Astrocyte of the cerebellum (primary cell): ENCODE measurements around the gene GRID1.

ENCODE experiments used
- DNase-seq: peaks from one replicate; pipeline ENCODE4 v3.0.0-alpha.2; 2011; ENCODE audit warnings: low read depth
- H3K4me3 ChIP-seq: 2 replicates; pipeline ENCODE4 v1.5.1; 2011; ENCODE audit warnings: mild to moderate bottlenecking, low read depth, low read length, moderate library complexity
- CTCF ChIP-seq: IDR thresholded peaks from 2 replicates; pipeline ENCODE4 v1.5.1; 2012; ENCODE audit warnings: low read length, low read depth, moderate library complexity, mild to moderate bottlenecking; ENCODE audit errors: missing control alignments
- in situ Hi-C: cut with HindIII; loops from 2 replicates; pipeline ENCODE4 v1.10.0; 2017; ENCODE audit warnings: low sequenced_read_pairs

Gene GRID1

GRCh38 chr10:85696893-85697292 is 669.7 kb downstream of the GRID1 start:
- TF ChIP-seq CTCF: no peak
- DNase-seq: no peak
- in situ Hi-C loops: no loop called here
- H3K4me3 ChIP-seq: no peak overlapping the region

- no peak for TF ChIP-seq CTCF
- in situ Hi-C loops: no loop called here
- DNase-seq: no peak
- H3K4me3 ChIP-seq: no peak overlapping the region
Measured at GRCh38 chr10:85682621-85683020, 684.0 kb downstream of the GRID1 start.

- DNase-seq: no peak
- no peak for TF ChIP-seq CTCF
- in situ Hi-C loops: no loop called here
- no peak overlapping the region for H3K4me3 ChIP-seq
Measured at GRCh38 chr10:85679710-85680109, 686.9 kb downstream of the GRID1 start.

GRCh38 chr10:85679061-85679460 is 687.5 kb downstream of the GRID1 start:
- no peak overlapping the region for H3K4me3 ChIP-seq
- in situ Hi-C loops: no loop called here
- no peak for DNase-seq
- TF ChIP-seq CTCF: no peak

GRCh38 chr10:85674851-85675250 is 691.7 kb downstream of the GRID1 start:
- in situ Hi-C loops: no loop called here
- no peak for TF ChIP-seq CTCF
- H3K4me3 ChIP-seq: no peak overlapping the region
- DNase-seq: no peak

GRCh38 chr10:85673270-85673669 is 693.3 kb downstream of the GRID1 start:
- no peak for TF ChIP-seq CTCF
- no peak for DNase-seq
- in situ Hi-C loops: no loop called here

GRCh38 chr10:85671530-85671929 is 695.1 kb downstream of the GRID1 start:
- no peak overlapping the region for H3K4me3 ChIP-seq
- TF ChIP-seq CTCF: no peak
- no peak for DNase-seq
- in situ Hi-C loops: no loop called here

More at GRCh38 chr10:85673270-85673669, 693.3 kb downstream of the GRID1 start:
- H3K4me3 ChIP-seq: no peak overlapping the region
